OCI-LY1 (cell line): ENCODE results near the gene COP1.

Experiments
- EZH2 ChIP-seq: fragments of 200-600 bp; sonication (generic), shearing (Covaris generic); IDR thresholded peaks from 2 replicates; pipeline ENCODE4 v1.8.0; 2017; ENCODE audit warnings: borderline replicate concordance, mixed run types, mild to moderate bottlenecking, antibody characterized with exemption, low read length, moderate library complexity, mixed read lengths
- TF ChIP-seq, protein P1 (sequence below): fragments of 200-600 bp; sonication (generic), shearing (Covaris generic); IDR thresholded peaks from 2 replicates; pipeline ENCODE4 v1.5.1; 2017; ENCODE audit warnings: mild to moderate bottlenecking, antibody characterized with exemption, low read length, moderate library complexity, mixed read lengths

DNA sequence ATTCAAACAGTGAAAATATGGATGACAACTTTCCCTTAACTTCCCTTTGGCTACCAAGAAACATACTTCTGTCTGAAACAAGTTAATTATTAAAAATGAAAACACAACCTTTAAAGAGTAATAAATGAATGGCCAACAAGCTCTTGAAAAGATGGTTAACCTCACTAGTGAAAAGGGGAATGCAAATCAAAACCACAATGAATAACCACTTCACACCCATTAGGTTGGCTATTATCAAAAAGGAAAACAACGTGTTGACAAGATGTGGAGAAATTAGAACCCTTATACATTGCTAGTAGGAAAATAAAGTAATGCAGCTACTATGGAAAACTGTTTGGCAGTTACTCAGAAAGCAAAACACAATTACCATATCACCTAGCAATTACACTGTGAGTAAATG is 14.1 kb downstream of the COP1 start:
- TF ChIP-seq, protein P1, sequence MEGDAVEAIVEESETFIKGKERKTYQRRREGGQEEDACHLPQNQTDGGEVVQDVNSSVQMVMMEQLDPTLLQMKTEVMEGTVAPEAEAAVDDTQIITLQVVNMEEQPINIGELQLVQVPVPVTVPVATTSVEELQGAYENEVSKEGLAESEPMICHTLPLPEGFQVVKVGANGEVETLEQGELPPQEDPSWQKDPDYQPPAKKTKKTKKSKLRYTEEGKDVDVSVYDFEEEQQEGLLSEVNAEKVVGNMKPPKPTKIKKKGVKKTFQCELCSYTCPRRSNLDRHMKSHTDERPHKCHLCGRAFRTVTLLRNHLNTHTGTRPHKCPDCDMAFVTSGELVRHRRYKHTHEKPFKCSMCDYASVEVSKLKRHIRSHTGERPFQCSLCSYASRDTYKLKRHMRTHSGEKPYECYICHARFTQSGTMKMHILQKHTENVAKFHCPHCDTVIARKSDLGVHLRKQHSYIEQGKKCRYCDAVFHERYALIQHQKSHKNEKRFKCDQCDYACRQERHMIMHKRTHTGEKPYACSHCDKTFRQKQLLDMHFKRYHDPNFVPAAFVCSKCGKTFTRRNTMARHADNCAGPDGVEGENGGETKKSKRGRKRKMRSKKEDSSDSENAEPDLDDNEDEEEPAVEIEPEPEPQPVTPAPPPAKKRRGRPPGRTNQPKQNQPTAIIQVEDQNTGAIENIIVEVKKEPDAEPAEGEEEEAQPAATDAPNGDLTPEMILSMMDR, result no peak
- no peak for TF ChIP-seq EZH2
